HG03108 (cell line): ENCODE results near the gene EGR4.

Experiments used
- ATAC-seq: cut with Tn5 transposase; IDR thresholded peaks from one replicate; pipeline ENCODE4 v1.9.1; 2021; ENCODE audit warnings: moderate library complexity; ENCODE audit not compliant: unreplicated experiment

Gene EGR4

GRCh38 chr2:73293534-73294171 is at the start of gene EGR4:
TSS of gene EGR4 (minus strand) at chr2:73293548. CDS start at chr2:73293317, 231 bp downstream.
- ATAC-seq = peak; percentile 85

DNA sequence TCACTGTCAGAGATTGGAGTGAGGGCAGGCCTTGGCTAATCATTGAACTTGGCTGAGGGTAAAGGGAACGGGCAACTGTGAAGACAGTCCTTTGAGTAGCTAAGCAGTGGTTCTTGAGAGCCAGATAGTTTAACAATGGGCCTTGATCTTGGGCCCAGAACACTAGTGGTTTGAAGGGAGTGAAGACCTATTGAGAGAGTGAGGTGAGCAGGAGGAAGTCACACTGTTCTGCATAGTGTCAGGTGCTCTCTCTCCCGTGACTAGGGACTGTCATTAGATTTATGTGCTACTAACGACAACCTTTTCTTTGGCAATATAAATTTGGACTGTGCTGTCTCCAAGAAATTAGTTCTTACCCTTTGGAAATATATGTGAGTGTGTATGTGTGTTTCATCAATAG is 47.7 kb upstream of the EGR4 start:
- ATAC-seq = no peak

DNA sequence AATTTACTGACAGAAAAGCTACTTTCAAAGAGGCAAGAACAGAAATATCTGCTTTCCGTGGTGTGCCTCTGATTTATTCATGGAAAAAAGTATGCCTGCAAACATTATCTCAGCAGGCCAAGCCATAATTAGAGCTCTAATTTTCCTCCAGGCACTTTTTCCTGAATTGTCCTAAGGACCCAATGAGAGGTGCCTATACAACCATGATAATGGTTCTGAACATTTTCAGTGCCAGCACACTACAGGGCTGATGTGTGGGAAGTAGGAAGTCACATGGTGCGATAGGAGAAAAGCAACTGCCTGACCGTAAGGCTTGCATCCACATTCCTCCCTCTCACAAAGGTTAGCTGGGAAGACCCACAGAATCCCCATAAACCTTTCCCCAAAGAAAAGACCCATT is 45.9 kb upstream of the EGR4 start:
- ATAC-seq = no peak

- no peak for ATAC-seq
Measured at GRCh38 chr2:73337828-73338227, 44.5 kb upstream of the EGR4 start.

DNA sequence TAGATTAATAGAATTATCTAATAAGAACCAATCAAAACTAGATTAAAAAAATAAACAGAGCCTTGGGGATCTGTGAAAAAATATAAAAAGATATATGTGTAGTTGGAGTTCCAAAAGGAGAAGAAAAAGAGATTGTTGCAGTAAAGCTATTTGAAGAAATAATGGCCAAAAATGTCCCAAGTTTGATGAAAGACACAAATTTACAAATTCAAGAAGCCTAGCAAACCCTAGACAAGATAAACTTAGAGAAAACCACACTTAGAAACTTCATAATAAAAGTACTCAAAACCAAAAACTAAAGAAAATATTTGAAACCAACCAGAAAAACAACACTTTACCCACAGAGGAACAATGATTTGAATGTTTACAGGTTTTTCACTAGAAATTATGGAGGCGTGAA is 41.3 kb upstream of the EGR4 start:
- ATAC-seq = no peak

DNA sequence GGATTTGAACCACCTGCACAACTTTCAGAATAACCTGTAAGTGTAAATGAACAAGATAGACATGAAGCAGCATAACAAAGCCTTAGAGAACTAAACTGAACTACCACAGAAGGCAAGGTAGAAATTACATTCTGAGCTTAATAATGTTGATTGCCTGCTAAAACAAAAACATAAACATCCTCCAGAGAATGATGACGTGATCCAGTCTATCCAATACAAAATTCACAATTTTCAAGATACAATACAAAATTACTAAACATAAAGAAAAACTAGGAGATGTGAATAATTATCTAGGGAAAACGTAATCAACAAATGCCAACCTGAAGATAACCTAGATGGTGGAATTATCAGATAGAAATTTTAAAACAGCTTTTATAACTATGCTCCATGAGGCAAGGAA is 40.7 kb upstream of the EGR4 start:
- no peak for ATAC-seq

GRCh38 chr2:73333564-73333963 is 40.2 kb upstream of the EGR4 start:
- no peak for ATAC-seq

DNA sequence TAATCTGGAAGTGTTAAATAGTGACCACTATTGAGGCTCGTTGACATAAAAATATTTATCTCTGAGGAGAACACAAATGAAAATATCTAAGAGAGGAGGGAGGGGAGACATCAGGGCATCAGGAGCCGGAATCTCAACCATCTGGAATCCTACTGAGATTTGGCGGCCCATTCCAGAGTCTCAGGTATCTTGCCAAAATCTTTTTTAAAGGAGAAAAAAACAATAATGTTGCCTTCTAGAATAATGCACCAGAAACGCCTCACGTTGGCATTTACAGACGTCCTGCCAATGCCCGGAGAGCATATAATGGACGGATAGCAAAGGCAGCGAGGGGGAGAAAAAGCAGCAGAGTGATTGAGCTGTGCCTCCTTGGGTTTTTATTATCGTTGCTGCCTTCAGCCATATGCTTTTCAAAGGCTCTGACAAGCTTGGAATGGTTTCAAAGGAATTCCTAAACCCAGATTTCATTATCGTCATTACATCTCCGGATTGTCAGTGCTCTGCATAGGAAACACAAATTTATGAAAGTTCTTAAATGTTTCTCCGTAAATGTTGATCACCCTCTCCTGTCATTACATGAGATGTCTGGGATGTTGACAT is 30.9 kb upstream of the EGR4 start:
- no peak for ATAC-seq

- no peak for ATAC-seq
Measured at GRCh38 chr2:73323551-73323950, 30.2 kb upstream of the EGR4 start.

- ATAC-seq = no peak
Measured at GRCh38 chr2:73314441-73314840, 21.1 kb upstream of the EGR4 start.

DNA sequence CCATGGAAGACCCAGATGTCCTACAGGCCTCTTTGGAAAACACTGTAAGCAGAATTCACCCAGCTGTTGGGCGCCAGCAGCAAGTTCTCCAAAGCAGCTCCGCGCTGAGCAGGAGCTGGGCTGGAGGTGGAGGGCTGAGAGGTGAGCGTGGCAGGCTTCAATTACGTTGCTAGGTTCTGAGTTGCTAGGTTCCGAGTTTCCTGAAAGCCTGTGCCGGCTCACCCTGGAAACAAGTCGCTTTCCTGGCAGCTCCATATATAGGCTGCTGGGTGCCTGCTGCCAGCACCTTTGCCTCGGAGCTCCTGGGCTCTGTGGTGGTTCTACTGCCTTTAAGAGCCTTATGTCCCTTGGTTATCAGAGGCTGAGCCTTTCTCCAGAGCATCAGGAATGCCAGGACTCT is 14.4 kb upstream of the EGR4 start:
- ATAC-seq = no peak

DNA sequence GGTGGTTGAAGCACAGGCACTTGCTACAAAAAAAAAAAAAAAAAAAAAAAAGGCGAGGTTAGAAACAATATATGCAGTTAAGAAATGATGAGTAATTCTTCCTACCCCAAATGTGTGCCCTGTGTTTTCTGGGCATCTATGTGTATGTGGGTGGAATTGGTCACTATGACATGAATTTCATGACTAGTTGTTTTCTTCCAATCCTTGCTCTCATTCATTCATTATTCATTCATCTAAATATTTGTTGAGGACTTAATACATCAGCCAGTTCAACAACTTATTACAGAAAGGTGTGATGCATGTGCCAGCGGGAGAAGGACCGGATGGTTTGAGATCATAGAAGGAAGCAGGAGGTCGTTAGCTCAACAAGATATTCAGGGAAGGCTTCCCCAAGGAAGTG is 8.3 kb upstream of the EGR4 start:
- no peak for ATAC-seq

DNA sequence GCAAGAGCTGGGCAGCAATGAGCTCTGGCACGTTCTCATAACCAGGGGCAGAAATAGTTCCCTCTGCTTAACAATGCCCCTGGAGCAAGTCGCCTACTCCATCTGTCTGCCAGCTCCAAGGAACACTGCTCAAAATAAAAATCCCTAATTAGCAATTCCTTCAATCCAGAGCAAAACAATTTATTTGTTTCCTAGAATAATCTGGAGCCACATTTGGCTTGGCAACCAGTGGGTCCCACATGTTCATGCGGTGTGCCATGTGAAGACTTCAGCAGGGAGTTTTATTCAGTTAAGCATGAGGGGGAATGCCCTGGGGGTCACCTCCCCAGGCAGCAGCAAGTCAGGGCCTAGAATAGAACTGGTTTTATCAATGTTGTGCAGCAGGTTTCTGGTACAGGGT is 7.6 kb upstream of the EGR4 start:
- no peak for ATAC-seq

DNA sequence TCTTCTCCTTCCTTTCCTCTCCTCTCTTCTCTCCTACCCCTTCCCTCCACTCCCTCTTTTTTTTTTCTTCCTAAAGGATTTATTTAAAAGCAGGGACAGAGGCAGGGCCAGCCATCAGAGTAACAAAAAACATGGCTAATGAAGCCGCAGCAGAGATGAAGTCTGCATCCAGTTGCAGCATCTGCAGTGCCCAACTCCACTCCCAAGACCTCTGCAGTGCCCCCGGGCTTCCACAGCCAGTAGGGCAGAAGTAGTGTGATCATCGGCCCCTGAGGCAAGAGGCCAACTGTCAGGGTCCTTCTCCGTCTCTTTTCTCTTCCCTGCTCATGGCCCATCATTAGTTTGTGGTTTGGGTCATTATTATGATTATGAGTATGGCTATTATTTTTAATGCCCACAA is 4.2 kb upstream of the EGR4 start:
- ATAC-seq = no peak

GRCh38 chr2:73297151-73297559 is 3.8 kb upstream of the EGR4 start:
- ATAC-seq = no peak

GRCh38 chr2:73295751-73296400 is 2.5 kb upstream of the EGR4 start:
- ATAC-seq = no peak

DNA sequence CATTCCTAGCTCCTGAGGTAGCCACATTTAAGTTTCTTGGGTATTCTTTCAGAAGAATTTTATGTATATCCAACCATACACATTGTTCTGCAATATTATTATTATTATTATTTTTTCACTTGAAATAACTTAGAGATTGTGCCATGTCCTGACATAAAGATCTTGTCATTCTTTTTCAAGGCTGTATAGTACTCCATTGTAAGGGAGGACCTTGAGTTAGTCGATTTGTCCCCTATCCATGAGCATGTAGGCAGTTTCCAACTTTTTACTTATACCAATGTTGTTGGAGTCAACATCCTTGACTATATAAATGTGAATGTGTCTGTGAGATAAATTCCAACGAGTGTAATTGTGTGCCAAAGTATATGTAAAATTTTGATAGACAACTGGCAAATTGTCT is 891 bp upstream of the EGR4 start:
- no peak for ATAC-seq

DNA sequence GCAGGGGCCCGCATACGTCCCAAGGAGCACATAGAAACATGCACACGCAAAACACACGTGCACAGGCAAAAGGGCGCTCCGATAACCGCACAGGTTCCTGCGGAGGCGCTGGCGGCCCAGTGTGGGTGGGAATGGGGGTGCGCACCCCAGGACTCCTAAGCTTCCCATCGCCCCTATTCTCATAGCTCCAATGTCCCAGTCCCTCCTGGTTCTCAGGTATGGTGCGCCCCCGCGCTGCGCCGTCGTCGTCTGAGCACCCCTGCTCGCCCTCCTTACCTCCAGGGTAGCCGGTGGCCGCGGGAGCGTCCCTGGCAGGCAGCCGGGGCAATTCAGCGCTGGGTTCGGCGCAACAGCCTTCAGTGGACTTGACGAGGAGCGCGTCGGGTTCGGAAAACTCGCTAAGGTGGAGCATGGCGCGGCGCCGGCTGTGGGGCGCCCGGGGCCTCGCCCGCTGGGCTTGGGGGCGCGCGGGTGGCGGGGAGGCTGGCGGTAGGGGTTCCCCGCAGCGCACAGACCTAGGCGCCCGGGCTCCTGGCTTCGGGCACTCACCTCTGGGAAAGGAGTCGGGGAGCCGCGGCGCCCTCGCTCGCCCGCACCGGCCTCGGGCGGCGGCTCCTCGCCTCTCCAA is 328 bp downstream of the EGR4 start:
- ATAC-seq = no peak

GRCh38 chr2:73292316-73292905 is 937 bp downstream of the EGR4 start:
- ATAC-seq = no peak

DNA sequence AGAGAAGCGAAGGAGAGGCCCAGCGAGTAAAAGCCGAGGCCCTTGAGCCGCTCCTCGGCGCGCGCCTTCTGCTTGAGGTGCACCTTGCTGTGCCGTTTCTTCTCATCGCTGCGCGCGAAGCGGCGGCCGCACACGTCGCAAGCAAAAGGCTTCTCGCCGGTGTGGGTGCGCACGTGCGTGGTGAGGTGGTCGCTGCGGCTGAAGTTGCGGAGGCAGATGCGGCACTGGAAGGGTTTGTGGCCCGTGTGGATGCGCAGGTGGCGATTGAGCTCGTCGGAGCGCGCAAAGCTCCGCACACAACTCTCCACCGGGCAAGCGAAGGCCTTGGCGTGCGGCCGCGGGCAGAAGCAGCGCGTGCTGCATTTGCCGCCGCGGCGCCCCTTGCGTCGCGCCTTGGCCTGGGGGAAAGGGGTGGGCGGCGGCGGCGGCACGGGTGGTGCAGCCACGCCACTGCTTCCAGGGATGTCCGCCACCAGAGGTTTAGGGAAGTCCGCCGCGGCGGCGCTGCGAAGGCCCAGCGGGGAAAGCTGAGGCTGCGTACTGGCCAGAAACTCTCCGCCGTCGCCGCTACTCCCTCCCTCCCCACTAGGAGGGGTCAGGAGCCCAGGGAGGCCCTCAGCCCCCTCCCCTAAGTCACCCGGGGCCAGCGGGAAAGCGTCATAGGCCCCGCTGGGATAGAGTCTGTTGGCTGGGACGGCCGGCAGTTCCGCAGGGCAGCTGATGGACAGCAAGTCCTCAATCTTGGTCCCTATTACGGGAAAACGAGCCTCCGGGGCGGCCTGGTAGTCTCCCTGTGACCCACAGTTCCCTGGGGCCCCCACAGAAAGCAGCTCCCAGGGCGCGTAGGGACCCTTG is 1.7 kb downstream of the EGR4 start:
- no peak for ATAC-seq

GRCh38 chr2:73291093-73291460 is 2.3 kb downstream of the EGR4 start:
- ATAC-seq = no peak
